Panc1 (cell line): ENCODE measurements around the gene HNRNPA1L2. TPM values are rescaled to one million over a fixed set of nuclear protein-coding genes. Genes with fewer than 3 reads are reported as not detected.
"Not testable (repeated sequence)": the region's sequence is repeated elsewhere in the genome, so short reads cannot be mapped to it uniquely, and the experiment has no call there.

Experiments used
- ATAC-seq: fragments of 200-7000 bp; cut with Tn5 transposase; 2 replicates; pipeline ENCODE4 v1.9.1; 2020; ENCODE audit warnings: mild to moderate bottlenecking, moderate library complexity
- BruUV-seq: library from RNA; stranded (reverse); fragments of 400-500 nt; replicated peaks from 2 replicates; lab custom pipeline; 2021; lab: Mats Ljungman, UMichigan
- CTCF ChIA-PET: fragments of 300-600 bp; sonication (Branson Sonifier 250); formaldehyde crosslinking; loops from one replicate; lab custom pipeline; 2022; ENCODE audit warnings: antibody characterized with exemption; lab: Charles Lee
- POLR2A ChIA-PET: fragments of 300-600 bp; sonication (Branson Sonifier 250); formaldehyde crosslinking; loops from one replicate; lab custom pipeline; 2022; ENCODE audit warnings: antibody characterized with exemption; lab: Charles Lee
- DNase-seq: peaks from one replicate; pipeline ENCODE4 v3.0.0-alpha.2; 2010; ENCODE audit warnings: low read depth, low spot score
- H3K27ac ChIP-seq: 2 replicates; pipeline ENCODE4 v1.5.1; 2011; ENCODE audit warnings: mild to moderate bottlenecking, low read length, inconsistent platforms
- H3K27me3 ChIP-seq: fragments of 200-500 bp; sonication (Bioruptor generic); 2 replicates; pipeline ENCODE4 v1.6.0; 2014; ENCODE audit warnings: low read length, inconsistent platforms; ENCODE audit not compliant: control insufficient read depth, insufficient read depth
- H3K36me3 ChIP-seq: fragments of 200-500 bp; sonication (Bioruptor generic); 2 replicates; pipeline ENCODE4 v1.5.1; 2014; ENCODE audit warnings: inconsistent platforms, mild to moderate bottlenecking, low read length, moderate library complexity; ENCODE audit not compliant: control insufficient read depth, insufficient read depth
- H3K4me1 ChIP-seq: 2 replicates; pipeline ENCODE4 v1.5.1; 2011; ENCODE audit warnings: inconsistent platforms, mild to moderate bottlenecking, low read length, moderate library complexity; ENCODE audit not compliant: control insufficient read depth, insufficient read depth
- H3K4me3 ChIP-seq, 2 experiments: 2 replicates each; pipeline ENCODE4 v1.5.1; 2011 to 2012; ENCODE audit warnings: low read depth in 2 of 2, low read length in 2 of 2, mild to moderate bottlenecking in 2 of 2, inconsistent platforms in 1 of 2, moderate library complexity in 1 of 2
- H3K9me3 ChIP-seq: fragments of 200-500 bp; sonication (Bioruptor generic); 2 replicates; pipeline ENCODE4 v1.5.1; 2014; ENCODE audit warnings: low read depth, mild to moderate bottlenecking, inconsistent platforms, low read length, moderate library complexity; ENCODE audit not compliant: control insufficient read depth, insufficient read depth
- POLR2AphosphoS5 ChIP-seq: IDR thresholded peaks from 2 replicates; pipeline ENCODE4 v1.6.1; 2012; ENCODE audit warnings: mild to moderate bottlenecking, low read depth, low read length, moderate library complexity
- REST ChIP-seq, 2 experiments: IDR thresholded peaks; 2 replicates each; pipeline ENCODE4 v1.6.1; 2011 to 2012; ENCODE audit warnings: low read depth in 2 of 2, control low read depth in 1 of 2, low read length in 1 of 2, mild to moderate bottlenecking in 1 of 2, moderate library complexity in 1 of 2; ENCODE audit not compliant: insufficient read depth in 1 of 2
- SIN3A ChIP-seq: IDR thresholded peaks from 2 replicates; pipeline ENCODE4 v1.6.1; 2012; ENCODE audit warnings: low read depth, mild to moderate bottlenecking, low read length, moderate library complexity, borderline replicate concordance; ENCODE audit not compliant: insufficient read depth
- TCF7L2 ChIP-seq: IDR thresholded peaks from 2 replicates; pipeline ENCODE4 v1.6.1; 2011; ENCODE audit warnings: mild to moderate bottlenecking, low read depth, low read length, inconsistent platforms
- in situ Hi-C: cut with HindIII; loops from 2 replicates; pipeline ENCODE4 v1.10.0; 2016; ENCODE audit warnings: low sequenced_read_pairs, low pct_unique_long_range_greater_than_20kb
- intact Hi-C: fragments of 100-400 bp; cut with micrococcal nuclease; formaldehyde crosslinking; loops from one replicate; pipeline ENCODE4 v1.10.0; 2022; ENCODE audit not compliant: unreplicated experiment
- total RNA-seq: library from RNA; stranded (reverse); gene quantifications from one replicate; pipeline ENCODE4 v1.2.1, GENCODE V29; 2021; ENCODE audit not compliant: unreplicated experiment
- TF ChIP-seq, protein P1 (sequence below): fragments of 450-650 bp; IDR thresholded peaks from 2 replicates; pipeline ENCODE4 v1.5.1; 2017; ENCODE audit warnings: mild to moderate bottlenecking

HNRNPA1L2 gene
- total RNA-seq, 1 experiment from 2014 or later, result 3.2 TPM

DNA sequence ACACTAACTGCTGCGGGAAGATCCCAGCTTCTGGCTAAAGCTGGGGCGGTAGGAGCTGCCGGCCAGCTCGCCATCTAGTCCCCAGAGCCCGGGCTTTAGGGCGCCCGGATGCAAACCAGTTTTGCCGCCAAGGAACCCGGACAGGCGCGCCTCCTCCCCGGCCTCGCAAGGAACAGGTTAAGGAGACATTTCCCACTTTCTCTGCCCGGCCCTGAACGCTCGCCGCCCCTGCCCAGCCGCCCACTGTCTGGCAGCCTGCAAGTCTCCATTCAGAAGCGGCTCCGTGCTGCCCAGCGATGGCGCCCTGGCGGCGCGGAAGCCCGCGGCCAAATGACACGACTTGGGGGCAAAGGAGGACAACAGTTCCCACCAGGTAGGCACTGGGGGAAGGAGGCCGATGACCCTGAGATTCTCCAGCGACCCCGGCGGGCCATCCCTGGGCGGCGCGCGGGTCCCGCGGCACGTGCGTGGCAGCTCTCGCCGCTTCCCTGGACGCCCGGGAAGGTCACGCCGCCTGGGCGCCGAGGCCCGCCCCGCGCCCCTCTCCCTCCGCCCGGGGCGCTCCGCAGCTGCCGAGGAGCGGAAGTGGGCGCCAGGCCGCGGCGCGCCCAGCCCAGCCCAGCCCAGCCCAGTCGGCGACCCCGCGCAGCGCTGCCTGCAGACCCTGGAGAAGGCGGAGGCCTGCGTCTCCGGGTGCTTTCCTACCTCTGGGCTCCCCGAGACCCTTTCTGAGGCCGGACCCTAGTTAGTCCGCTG is 42.2 kb upstream of the HNRNPA1L2 start:
- H3K27ac ChIP-seq, result no peak overlapping the region
- no TSS peak for BruUV-seq
- no peak overlapping the region; a peak in 1 of 4 replicates for H3K4me3 ChIP-seq
- no peaks in the 10 kb centered on the region for H3K9me3 ChIP-seq
- no peak for DNase-seq
- TF ChIP-seq POLR2AphosphoS5 (no peak), REST (IDR thresholded peaks at IDR 0.05; ENCODE audit: insufficient read depth in 1 of 2, low read depth in 2 of 2, low read length in 1 of 2) (no peak), TCF7L2 (no peak), SIN3A (no peak)
- H3K36me3 ChIP-seq, result no peaks in the 10 kb centered on the region
- ATAC-seq, result no peak
- CTCF ChIA-PET, result no interaction called here
- in situ Hi-C loops, result no loop called here
- POLR2A ChIA-PET, result no interaction called here
- H3K4me1 ChIP-seq, result no peaks in the 10 kb centered on the region
- no peaks in the 10 kb centered on the region for H3K27me3 ChIP-seq
- intact Hi-C loops, result no loop called here

GRCh38 chr13:52600666-52601065 is 41.6 kb upstream of the HNRNPA1L2 start:
- Histone ChIP-seq H3K4me3 (no peak overlapping the region), H3K27me3 (no peaks in the 10 kb centered on the region), H3K9me3 (no peaks in the 10 kb centered on the region), H3K36me3 (no peaks in the 10 kb centered on the region), H3K27ac (no peak overlapping the region), H3K4me1 (no peaks in the 10 kb centered on the region)
- in situ Hi-C loops (no loop called here), intact Hi-C loops (no loop called here)
- TF ChIP-seq TCF7L2 (no peak), REST (IDR thresholded peaks at IDR 0.05; ENCODE audit: insufficient read depth in 1 of 2, low read depth in 2 of 2, low read length in 1 of 2) (no peak), POLR2AphosphoS5 (no peak), SIN3A (no peak)
- TF ChIP-seq, protein P1, sequence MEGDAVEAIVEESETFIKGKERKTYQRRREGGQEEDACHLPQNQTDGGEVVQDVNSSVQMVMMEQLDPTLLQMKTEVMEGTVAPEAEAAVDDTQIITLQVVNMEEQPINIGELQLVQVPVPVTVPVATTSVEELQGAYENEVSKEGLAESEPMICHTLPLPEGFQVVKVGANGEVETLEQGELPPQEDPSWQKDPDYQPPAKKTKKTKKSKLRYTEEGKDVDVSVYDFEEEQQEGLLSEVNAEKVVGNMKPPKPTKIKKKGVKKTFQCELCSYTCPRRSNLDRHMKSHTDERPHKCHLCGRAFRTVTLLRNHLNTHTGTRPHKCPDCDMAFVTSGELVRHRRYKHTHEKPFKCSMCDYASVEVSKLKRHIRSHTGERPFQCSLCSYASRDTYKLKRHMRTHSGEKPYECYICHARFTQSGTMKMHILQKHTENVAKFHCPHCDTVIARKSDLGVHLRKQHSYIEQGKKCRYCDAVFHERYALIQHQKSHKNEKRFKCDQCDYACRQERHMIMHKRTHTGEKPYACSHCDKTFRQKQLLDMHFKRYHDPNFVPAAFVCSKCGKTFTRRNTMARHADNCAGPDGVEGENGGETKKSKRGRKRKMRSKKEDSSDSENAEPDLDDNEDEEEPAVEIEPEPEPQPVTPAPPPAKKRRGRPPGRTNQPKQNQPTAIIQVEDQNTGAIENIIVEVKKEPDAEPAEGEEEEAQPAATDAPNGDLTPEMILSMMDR, result no peak
- ChIA-PET POLR2A (no interaction called here), CTCF (no interaction called here)
- ATAC-seq (no peak), DNase-seq (no peak)
- BruUV-seq, result no TSS peak

- POLR2A ChIA-PET, result not testable (repeated sequence)
Observed at GRCh38 chr13:52603316-52603715, 38.9 kb upstream of the HNRNPA1L2 start.

GRCh38 chr13:52606126-52606525 is 36.1 kb upstream of the HNRNPA1L2 start:
- not testable (repeated sequence) for DNase-seq

More at GRCh38 chr13:52603316-52603715, 38.9 kb upstream of the HNRNPA1L2 start:
- H3K4me1 ChIP-seq, H3K27ac ChIP-seq, intact Hi-C loops, DNase-seq, in situ Hi-C loops, H3K27me3 ChIP-seq, H3K9me3 ChIP-seq, CTCF ChIA-PET, H3K4me3 ChIP-seq, BruUV-seq, H3K36me3 ChIP-seq, ATAC-seq: not testable (repeated sequence)

More at GRCh38 chr13:52606126-52606525, 36.1 kb upstream of the HNRNPA1L2 start:
- H3K27me3 ChIP-seq, H3K36me3 ChIP-seq, in situ Hi-C loops, BruUV-seq, ATAC-seq, H3K4me1 ChIP-seq, CTCF ChIA-PET, H3K9me3 ChIP-seq, intact Hi-C loops, H3K27ac ChIP-seq, H3K4me3 ChIP-seq, POLR2A ChIA-PET: not testable (repeated sequence)
